ENCODE measurements around the gene CCDC27. TPM values are rescaled to one million over a fixed set of nuclear protein-coding genes. Genes with fewer than 3 reads are reported as not detected.

The CCDC27 gene
- total RNA-seq, 1 donor from 2014 or later, result not detected

DNA sequence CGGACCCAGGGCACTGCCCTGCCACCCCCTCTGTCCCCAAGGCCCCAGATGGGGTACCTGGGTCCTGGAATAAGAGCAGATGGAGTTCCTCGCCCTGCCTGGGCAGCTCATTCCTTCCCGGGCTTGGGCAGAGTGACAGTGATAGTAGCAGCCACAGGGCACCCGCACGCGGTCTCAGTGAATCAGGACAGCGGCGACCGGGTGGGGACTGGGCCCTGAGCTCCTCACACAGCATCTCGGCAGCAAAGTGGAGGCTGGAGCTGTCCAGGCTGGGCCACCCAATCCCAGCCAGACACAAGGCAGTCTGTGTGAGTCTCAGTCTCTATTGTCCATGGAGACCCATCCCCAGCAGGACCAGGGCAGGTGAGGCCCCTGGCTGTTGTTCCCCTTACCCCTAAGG is 37.4 kb upstream of the CCDC27 start:
- intact Hi-C loops (cut with DNase I), result no loop called here
- Histone ChIP-seq H3K27me3 (peaks cover 7% of the 10 kb centered on the region), H3K4me1 (no peaks in the 10 kb centered on the region), H3K27ac (no peak overlapping the region), H3K4me3 (no peak overlapping the region), H3K9me3 (no peaks in the 10 kb centered on the region), H3K36me3 (no peaks in the 10 kb centered on the region)
- DNase-seq (ENCODE audit: low spot score in 2 of 2), result no peak
- TF ChIP-seq, protein P1, sequence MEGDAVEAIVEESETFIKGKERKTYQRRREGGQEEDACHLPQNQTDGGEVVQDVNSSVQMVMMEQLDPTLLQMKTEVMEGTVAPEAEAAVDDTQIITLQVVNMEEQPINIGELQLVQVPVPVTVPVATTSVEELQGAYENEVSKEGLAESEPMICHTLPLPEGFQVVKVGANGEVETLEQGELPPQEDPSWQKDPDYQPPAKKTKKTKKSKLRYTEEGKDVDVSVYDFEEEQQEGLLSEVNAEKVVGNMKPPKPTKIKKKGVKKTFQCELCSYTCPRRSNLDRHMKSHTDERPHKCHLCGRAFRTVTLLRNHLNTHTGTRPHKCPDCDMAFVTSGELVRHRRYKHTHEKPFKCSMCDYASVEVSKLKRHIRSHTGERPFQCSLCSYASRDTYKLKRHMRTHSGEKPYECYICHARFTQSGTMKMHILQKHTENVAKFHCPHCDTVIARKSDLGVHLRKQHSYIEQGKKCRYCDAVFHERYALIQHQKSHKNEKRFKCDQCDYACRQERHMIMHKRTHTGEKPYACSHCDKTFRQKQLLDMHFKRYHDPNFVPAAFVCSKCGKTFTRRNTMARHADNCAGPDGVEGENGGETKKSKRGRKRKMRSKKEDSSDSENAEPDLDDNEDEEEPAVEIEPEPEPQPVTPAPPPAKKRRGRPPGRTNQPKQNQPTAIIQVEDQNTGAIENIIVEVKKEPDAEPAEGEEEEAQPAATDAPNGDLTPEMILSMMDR (IDR thresholded peaks at IDR 0.05), result no peak

DNA sequence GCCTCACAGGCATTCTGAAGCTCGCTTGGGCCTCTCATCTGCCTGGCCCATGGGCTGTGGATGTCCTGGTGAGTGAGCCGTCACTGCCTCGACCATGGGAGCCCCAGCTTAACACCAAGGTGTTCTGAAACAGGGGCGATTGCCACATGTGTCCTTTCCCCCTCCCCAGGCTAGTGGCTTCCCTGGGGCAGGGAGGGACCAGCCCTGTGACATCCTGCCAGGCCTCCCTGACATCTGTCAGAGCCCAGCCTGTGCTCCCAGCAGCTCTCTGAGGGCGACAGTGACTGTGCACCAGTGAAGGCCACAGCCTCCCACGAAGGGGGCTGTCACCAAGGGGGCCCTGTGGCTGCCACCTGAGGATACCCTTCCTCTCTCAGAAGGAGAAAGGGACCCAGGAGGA is 35.9 kb upstream of the CCDC27 start:
- Histone ChIP-seq H3K27me3 (peaks cover 7% of the 10 kb centered on the region), H3K4me1 (no peaks in the 10 kb centered on the region), H3K36me3 (no peaks in the 10 kb centered on the region), H3K4me3 (no peak overlapping the region), H3K9me3 (no peaks in the 10 kb centered on the region), H3K27ac (no peak overlapping the region)
- TF ChIP-seq, protein P1 (IDR thresholded peaks at IDR 0.05), result no peak
- no peak for DNase-seq (ENCODE audit: low spot score in 2 of 2)
- intact Hi-C loops (cut with DNase I), result no loop called here

DNA sequence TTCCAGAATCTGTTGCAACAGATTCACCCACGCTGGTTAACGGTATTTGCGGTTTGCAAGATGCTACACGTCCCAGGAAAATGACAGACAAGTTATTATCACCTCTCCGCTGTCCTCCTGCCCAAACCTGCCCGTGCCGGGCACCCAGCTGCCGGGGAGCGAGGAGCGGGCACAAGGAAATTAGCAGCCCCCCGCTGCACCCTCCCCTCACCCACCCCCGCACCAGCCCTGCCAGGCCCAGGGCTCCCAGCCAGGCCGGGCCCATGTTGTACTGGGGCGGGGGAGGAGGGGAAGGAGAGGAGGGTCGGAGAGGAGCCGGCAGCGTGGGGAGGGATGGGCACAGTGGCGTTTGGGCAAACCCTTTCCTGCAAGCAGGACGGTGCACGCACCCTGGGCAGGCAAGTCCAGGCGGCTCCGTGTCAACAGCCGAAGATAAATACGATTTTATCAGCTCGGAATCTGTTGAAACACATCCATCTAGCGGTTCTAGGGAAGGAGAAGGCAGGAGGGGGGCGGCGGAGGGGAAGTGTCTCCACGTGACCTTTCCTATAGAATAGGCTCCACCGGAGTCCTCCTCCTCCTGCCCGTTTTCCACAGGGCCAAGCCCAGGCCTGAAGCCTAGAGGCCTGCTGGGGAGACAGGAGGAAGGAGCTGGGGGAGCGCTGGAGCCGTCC is 35.1 kb upstream of the CCDC27 start:
- H3K4me3 ChIP-seq, result no peak overlapping the region
- H3K27ac ChIP-seq, result no peak overlapping the region
- H3K9me3 ChIP-seq, result no peaks in the 10 kb centered on the region
- H3K4me1 ChIP-seq, result no peaks in the 10 kb centered on the region
- H3K36me3 ChIP-seq, result no peaks in the 10 kb centered on the region
- DNase-seq (ENCODE audit: low spot score in 2 of 2), result no peak
- H3K27me3 ChIP-seq, result peaks cover 7% of the 10 kb centered on the region
- TF ChIP-seq, protein P1 (IDR thresholded peaks at IDR 0.05), result no peak
- intact Hi-C loops (cut with DNase I), result no loop called here

DNA sequence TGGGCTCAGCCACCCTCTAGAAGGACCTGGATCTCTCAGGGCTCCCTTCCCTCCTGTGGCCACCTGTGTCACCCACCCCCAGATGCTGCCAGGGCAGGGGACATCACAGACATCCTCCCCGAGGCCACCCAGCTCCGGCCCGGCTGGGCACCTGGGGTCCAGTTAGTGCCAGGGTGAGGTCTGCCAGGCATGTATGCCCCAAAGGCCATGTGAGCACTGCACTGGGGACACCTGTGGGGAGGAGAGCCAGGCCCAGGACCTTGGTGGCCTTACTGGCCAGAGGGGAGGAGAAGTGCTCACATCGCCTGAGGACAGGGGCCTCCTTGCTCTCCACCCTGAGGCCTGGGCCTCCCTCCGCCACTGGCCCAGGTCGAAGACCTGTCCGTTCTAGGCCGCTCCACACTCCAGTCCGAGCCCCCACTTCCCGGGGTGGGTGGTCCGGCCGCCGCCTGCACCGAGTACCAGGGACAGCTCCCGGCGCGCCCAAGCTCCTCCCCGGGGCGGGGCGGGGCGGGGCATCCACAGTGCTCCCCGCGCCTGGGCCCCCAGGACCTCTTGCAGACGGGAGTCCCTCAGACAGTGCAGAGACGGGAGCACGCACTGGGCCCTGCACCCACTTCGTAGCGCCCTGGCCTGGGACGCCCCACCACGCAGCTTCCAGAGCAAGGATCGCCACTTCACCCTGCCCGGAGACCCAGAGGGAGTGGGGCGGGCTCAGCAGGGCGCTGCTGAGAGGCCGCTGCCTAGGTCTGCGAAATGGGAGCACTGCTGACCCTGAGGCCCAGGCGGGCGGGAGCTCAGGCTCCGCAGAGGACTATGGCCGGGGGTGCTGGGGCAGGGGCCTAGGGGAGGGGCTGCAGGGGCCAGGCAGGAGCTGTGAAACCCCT is 34.3 kb upstream of the CCDC27 start:
- Histone ChIP-seq H3K4me3 (no peak overlapping the region), H3K4me1 (no peaks in the 10 kb centered on the region), H3K27me3 (peaks cover 7% of the 10 kb centered on the region), H3K27ac (no peak overlapping the region), H3K36me3 (no peaks in the 10 kb centered on the region), H3K9me3 (no peaks in the 10 kb centered on the region)
- intact Hi-C loops (cut with DNase I), result no loop called here
- DNase-seq (ENCODE audit: low spot score in 2 of 2), result no peak
- TF ChIP-seq, protein P1 (IDR thresholded peaks at IDR 0.05), result no peak

DNA sequence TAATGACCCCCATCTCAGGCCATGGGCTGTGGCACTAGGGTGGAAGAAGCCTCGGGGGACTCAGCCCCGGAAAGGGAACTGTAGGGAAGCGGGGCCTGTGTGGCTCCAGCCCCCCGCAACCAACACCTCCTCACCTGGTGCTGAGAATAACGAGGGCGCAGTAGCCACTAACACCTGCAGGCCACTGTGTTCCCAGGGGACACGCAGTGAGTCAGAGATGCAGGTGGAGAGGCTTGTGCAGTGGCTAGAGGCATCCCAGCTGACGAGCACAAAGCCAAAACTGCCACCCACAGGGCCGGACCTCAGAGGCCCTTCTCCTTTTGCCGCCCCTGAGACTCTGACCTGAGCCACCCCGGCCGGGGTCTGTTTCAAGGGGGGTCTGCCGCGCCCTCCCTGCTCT is 33.5 kb upstream of the CCDC27 start:
- Histone ChIP-seq H3K9me3 (no peaks in the 10 kb centered on the region), H3K36me3 (no peaks in the 10 kb centered on the region), H3K27me3 (peaks cover 7% of the 10 kb centered on the region), H3K4me1 (no peaks in the 10 kb centered on the region), H3K27ac (no peak overlapping the region), H3K4me3 (no peak overlapping the region)
- intact Hi-C loops (cut with DNase I), result no loop called here
- TF ChIP-seq, protein P1 (IDR thresholded peaks at IDR 0.05), result no peak
- no peak for DNase-seq (ENCODE audit: low spot score in 2 of 2)

Data from ascending aorta (tissue), 2 donors.